ENCODE results near the gene PHF2. TPM values are rescaled to one million over a fixed set of nuclear protein-coding genes. Genes with fewer than 3 reads are reported as not detected.

Gene PHF2
- total RNA-seq, 4 donors from 2014 or later, result 32.8 to 50.1 (median 33.0) TPM

GRCh38 chr9:93697352-93698139, 121.2 kb downstream of the PHF2 start:
- intact Hi-C loops (cut with DNase I), result no loop called here
- DNase-seq, result peak; percentile 37 to 39

GRCh38 chr9:93698140-93698908, 121.9 kb downstream of the PHF2 start:
- intact Hi-C loops (cut with DNase I), result no loop called here
- TF ChIP-seq POLR2A (IDR thresholded peaks at IDR 0.05) (no peak), CTCF (IDR thresholded peaks at IDR 0.05) (no peak)
- Histone ChIP-seq H3K9me3 (no peaks in the 10 kb centered on the region), H3K27me3 (no peaks in the 10 kb centered on the region), H3K4me3 (replicated peaks in 1 of 3) (no peak overlapping the region), H3K36me3 (no peaks in the 10 kb centered on the region), H3K27ac (no peak overlapping the region), H3K4me1 (no peaks in the 10 kb centered on the region)
- WGBS, 2 donors, result 87 to 93% methylated on average over 10 to 14 of the region's 16 CpGs
- DNase-seq, result no peak

More at GRCh38 chr9:93697352-93698139, 121.2 kb downstream of the PHF2 start:
- no peaks in the 10 kb centered on the region for H3K27me3 ChIP-seq
- TF ChIP-seq POLR2A (IDR thresholded peaks at IDR 0.05) (no peak), CTCF (IDR thresholded peaks at IDR 0.05) (no peak)
- 74 to 79% methylated on average over 28 of the region's 28 CpGs for WGBS, 2 donors
- H3K4me1 ChIP-seq, result no peaks in the 10 kb centered on the region
- no peaks in the 10 kb centered on the region for H3K9me3 ChIP-seq
- no peak overlapping the region for H3K4me3 ChIP-seq (replicated peaks in 1 of 3)
- H3K36me3 ChIP-seq, result no peaks in the 10 kb centered on the region
- H3K27ac ChIP-seq, result no peak overlapping the region

GRCh38 chr9:93699650-93700049, 123.3 kb downstream of the PHF2 start:
- Histone ChIP-seq H3K4me3 (replicated peaks in 1 of 3) (no peak overlapping the region), H3K27me3 (no peaks in the 10 kb centered on the region), H3K9me3 (no peaks in the 10 kb centered on the region), H3K4me1 (no peaks in the 10 kb centered on the region), H3K36me3 (no peaks in the 10 kb centered on the region), H3K27ac (no peak overlapping the region)
- WGBS, 2 donors, result 50 to 67% methylated on average over 3 of the region's 3 CpGs
- no peak for DNase-seq
- intact Hi-C loops (cut with DNase I), result no loop called here
- TF ChIP-seq CTCF (IDR thresholded peaks at IDR 0.05) (no peak), POLR2A (IDR thresholded peaks at IDR 0.05) (no peak)

- intact Hi-C loops (cut with DNase I), result no loop called here
- 84 to 88% methylated on average over 15 to 16 of the region's 16 CpGs for WGBS, 2 donors
- no peaks in the 10 kb centered on the region for H3K27me3 ChIP-seq
- DNase-seq, result no peak
- H3K4me3 ChIP-seq (replicated peaks in 1 of 3), result no peak overlapping the region
- TF ChIP-seq POLR2A (IDR thresholded peaks at IDR 0.05), result no peak
- TF ChIP-seq CTCF (IDR thresholded peaks at IDR 0.05), result no peak
- no peaks in the 10 kb centered on the region for H3K9me3 ChIP-seq
- no peak overlapping the region for H3K27ac ChIP-seq
- H3K36me3 ChIP-seq, result no peaks in the 10 kb centered on the region
- H3K4me1 ChIP-seq, result no peaks in the 10 kb centered on the region
These were observed 125.3 kb downstream of the PHF2 start for GRCh38 chr9:93701494-93702218.

Measured in thyroid gland (tissue), 4 donors.